Inferior parietal cortex (tissue), 1 donor: Measurements from ENCODE around the gene LINC01488.

Source experiments
- DNase-seq: peaks from one replicate; pipeline ENCODE4 v3.0.0-alpha.2; 2016; ENCODE audit errors: extremely low spot score

LINC01488 gene

DNA sequence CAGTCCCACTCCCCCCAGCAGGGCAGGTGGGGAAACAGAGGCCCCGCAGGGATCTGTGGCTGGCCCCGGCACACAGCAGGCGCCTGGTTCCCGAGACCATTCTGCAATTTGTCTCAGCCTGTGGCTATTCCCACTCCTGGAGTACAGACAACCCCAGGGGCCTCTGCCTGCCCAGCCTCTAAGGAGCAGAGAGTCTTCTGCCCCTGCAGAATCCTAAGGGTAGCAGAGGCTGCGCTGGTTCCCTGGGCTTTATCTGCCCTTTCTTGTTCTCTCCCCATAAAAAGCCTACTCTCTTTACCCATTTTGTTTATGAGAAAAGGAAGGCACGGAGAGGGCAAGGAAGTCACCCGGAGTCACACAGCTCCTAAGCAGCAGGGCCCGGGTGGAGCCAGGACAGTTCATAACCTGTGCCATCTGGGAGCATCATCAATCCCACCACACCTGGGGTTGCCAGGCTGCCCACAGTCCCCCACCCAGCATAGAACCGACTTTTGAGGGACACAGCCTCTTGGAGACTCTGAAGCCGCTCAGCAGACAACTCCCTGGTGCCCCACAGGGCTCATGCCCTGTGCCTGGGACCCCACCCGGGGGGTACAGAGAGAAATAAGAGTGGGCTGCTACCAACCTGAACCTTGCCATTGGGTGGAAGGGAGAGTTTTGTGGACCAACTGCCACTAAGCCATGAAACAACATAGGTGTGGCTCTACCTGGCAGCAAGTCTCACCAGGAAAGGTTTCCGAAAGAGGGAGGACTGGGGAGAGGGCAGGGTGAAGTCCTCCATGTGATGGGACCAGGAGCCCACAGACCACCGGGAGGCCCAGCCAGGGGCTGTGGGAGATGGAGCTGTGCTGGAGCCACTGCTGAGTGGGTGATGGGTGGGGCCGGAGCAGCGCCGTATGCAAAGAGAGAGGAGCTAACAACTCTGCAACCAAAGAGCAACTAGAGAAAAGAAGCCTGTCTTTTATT lies 17.2 kb upstream of the LINC01488 start:
- no peak for DNase-seq

DNA sequence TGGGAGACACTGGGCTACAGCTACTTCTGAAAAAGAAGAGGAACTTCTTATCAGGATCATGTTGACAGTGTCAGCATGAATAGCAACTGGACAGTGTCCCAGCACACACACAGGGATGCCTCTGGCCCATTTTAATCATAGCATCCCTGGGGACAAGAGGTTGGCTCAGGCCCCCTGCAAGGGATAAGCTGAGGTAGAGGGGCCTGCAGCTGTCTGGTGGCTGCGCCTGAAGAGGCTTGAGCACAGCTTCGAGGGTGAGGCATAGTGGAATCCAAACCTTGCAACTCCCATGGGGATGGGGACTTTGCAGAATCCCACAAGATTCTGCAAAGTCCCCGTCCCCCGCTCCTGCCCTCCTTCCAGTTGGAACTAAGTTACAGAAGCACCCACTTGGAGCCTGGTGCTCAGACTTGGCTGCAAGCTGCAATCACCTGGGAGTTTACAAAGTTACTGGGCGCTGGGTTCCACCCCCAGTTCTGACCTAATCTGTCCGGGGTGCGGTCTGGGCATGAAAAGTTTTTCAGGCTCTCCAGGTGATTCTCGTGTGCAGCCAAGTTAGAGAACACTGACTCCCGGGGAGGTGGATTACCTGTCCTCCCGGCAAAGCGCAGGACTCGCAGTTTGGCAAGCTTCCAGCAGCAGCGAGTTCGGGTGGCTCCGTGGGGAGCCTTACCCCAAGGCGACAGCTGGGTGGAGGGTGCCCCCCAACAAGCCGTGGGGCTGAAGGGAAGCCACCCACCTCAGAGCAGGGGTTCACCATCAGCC lies 16.0 kb upstream of the LINC01488 start:
- DNase-seq, result no peak

DNA sequence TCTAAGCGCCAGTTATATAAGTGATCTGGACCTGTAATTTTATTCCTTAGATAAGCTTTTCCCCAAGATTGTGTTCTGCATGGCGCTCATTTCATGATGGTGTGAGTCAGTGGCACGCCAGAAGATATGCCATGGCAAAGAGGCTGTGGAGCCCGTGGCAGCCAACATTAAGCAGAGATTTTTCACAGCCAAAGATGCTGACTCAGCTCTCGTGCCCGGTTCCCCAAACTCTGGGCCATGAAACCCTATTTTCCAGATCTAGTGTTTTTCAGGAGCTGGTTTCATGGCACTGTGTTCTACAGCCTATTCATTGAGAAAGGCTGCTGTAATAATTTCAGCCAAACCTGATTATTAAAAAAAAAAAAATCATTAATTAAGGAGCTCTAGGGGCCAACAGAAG lies 15.4 kb upstream of the LINC01488 start:
- DNase-seq, result no peak

DNA sequence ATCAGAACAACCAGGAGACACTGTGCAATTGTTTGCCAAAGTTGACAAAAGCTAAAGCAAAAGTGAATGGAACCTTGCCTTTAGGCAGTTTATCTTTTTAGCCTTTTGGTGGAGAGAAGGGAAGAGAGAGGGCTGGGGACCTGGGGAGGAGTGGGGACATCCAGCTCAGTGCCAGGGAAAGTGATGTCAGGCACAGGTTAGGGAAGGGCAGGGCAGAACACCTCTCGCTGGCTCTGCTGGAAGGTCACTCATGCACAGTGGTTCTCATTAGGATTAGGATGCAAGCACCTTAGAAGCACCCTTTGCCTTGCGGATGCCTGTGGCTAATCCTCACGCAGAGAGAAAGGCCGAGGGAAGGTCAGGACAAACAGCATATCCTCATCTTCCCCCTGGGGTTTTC lies 14.3 kb upstream of the LINC01488 start:
- no peak for DNase-seq

DNA sequence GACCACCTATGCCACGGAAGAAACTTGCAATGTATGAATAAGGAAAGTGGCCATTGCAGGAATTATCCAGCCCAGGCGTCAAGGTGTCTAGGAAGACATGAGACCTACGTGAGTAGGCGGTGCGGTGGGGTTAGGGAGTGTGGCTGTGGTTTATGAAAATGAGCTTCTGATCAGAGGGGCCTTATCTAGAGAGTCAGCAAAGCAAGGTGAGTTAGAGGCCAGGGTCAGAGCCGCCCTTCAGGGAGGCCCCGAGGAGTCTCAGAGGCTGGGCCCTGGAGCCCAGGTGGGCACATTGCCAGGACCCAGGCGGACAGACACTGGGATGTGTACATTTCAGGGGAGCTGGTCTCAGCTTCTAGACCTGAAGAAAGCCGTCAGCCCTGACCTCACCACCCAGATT lies 13.8 kb upstream of the LINC01488 start:
- DNase-seq, result no peak

DNA sequence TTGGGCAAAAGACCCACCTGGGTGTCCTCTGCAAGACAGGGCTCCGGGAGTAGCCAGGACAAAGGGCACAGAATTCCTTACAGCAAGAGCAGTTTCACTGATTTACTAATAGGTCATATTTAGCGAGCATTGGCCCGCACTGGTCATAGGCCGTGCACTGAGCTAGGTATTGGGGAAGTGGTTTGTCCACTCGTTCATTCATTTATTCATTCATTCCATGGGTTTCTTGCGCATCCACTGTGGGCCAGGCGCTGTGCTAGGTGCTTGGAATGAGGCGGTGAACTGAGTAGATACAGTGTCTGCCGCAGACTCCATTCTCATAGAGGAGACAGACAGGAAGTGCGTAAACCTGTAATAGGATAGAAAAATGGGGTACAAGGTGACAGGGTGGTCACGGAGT lies 13.2 kb upstream of the LINC01488 start:
- DNase-seq, result no peak

DNA sequence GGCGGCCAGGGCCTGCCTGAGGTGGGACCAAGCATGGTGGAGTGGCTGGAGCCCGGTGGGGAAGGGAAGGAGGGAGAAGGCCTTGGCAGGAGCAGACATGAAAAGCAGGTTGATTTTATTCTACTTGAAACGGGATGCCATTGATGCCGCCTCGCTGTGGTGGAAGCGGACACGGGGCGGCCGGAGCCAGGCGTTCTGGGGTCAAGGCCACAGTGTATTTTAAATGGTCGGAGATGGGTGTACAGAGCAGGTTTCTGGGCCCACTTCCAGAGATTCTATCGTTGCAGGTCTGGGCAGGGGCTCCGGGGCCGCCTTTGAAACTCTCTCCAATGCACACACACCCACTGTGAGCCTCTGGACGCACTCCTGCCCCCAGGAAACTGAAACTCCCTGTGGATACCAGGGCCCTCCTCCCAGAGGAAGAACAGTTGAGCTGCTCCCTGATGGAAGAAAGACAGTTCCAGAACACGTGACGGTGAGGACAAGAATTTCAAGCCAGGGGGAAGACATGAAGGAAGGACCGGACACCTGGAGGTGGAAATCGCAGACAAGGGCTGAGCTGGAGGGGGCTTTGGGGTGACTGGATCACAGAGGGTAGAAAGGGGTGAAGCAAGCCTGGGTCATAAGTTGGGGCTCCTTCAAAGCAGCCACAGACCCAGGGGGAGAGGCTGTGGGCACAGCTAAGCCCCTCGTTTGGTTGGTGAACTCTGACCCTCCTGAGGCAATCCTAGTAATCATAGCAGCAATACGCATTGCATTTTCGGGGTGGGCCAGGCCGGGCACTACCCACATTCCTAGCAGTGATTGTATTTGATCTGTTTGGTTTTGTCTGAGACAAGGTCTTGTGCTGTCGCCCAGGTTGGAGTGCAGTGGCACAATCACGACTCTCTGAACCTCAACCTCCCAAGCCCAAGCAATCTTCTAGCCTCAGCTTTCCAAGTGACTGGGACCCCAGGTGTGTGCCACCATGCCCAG lies 12.3 kb upstream of the LINC01488 start:
- DNase-seq, result no peak

DNA sequence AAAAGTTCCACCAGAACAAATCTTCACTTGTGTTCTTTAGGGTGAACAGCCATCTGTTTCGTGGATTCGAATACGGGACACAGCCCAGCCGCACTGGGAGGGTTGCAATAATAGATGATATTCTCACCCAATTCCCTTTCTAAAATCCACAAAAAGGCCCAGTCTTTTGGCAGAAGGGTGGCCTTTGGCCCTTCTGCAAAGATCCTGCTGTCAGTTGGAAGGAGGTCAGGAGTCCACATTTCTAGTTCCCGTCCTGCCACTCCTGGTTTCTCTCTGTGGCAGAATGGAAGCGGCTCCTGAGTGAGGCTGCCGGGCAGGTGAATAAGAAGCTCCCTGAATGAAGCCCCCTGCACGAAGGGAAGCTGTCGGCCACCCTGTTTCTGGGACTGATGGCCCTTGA lies 11.2 kb upstream of the LINC01488 start:
- DNase-seq, result no peak

DNA sequence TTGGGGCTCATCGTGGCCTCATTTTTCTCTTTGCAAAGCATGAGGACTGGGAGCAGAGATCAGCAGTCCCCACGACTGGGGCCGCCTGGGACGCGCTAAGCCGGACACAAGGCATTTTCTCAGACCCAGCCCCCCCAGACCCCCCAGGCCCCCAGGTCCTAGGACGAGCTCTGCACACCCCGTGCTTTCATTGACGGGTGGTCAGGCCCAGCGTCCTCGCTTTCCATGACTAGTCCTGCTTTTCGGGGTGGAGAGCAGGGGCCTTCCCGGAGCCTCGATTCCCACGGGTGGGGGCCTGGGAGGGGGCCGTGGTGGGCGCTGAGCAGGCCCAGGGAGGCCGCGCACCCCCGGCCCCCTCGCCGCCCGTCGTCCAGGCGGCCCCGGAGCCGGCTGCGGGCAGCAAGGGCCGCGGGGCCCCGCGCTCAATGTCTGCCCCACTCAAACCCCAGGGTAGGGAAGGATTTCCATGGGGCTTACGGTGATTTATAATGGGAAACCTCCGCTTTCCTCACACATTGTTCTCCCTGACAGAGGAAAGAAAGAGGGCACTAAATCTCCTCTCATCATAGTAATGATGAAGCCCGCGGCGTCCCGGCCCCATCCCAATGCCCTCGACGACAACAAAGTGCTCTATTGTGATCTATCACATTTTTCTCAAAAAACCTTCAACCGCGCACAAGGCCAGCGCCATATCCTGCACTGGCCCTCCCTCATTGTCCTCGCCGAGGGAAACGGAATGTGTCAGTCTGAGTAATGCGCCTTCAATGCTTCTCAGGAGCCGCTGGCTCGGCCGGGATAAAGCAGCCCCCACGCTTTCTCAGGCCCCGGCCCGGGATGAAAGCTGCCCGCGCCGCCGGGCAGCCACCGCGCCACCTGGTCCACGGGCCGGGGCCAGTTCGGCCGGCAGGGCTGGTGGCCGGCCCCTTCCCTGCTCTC lies 10.4 kb upstream of the LINC01488 start:
- DNase-seq, result no peak

DNA sequence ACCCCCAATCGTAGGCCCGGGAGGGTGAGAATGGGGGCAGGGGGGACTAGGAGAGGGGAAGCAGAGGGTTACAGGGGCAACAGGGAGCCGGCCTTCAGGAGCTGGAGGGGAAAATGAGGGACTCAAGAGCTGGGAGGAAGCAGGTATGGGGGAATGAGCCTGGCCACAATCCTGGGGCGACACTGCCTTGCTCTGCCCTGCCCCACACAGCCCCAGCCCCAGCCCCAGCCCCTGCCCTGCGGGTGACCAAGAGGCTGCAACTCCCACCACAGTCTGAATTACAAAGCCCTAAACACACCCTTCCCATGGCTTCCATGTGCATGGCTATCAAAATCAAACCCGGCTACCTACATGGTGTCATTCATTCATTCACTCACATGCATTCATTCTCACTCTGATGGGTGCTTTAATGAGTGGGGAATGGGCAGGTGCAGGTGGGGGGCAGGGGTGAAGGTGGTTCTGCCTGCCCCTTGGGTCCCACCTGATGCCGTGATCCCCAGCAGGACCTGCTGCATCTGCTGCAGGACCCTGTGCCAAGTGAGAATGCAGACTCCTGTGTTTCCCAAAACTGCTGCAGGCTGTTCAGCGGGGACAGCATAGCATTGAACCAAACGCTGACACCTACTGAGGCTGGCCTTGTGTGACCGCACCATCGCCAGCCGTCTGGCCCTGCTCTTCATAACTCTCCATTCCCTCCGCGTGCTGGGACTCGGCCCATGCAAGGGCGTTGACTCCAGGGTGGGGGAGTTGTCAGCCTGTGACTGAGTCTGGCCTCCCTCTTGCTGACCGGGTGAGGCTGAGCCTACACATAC lies 9.5 kb upstream of the LINC01488 start:
- DNase-seq, result no peak

DNA sequence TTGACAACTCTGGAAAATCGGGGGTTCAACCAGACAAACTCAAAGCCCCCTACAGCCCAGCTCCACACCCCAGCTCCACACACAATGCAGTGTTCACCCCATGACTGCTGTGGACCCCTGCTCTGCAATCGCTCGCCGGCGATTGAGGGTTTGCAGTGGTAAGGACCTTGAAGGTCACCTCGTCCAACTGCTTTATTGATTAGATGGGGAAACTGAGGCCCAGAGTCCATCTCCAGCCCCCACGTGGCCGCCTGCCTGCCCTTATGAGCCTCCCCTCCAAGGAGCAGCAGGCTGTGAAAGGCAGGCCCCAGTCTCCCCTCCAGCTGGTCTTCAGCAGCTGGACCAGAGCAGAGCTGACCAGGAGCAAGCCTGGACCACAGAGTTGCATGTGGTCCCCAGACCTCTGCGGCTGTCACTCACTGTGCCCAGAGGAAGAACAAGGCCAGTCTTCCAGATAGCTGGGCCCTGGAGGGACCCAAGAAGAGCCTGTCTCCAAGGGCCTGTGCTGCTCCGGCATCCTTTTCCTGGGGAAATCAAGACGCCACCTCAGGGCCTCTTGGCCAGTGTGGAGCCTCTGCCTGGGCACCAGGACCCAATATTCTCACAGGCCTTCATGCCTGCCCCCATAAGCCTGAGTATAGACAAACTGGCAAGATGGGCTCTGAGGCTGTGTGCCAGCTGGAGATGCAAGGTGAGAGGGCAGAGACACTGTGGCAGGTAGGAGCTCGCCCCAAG lies 8.8 kb upstream of the LINC01488 start:
- no peak for DNase-seq

DNA sequence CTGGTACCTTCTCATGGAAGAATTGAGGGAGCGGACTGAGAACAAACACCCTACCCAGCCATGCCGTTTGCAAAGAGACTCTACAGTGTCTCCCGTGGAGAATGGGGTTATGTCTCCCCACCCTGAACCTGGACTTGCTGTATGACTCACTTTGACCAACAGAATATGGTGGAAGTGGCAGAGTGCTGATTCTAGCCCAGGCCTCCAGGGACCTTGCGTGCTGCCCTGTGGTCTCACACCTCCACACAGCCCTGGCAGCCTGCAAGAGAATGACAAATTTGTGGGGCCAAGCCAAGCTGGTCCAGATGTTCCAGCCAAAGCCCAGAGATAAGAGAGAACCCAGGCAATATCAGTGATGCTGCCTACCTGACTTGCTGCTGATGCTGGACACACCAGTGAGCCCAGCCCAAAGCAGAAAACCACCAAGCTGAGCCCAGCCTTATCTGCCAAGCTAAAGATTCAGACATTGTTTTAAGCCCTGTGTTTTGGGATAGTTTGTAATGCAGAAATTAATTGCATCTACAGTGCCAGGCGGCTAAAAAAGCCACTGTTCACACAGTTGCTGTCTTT lies 8.1 kb upstream of the LINC01488 start:
- DNase-seq, result no peak

DNA sequence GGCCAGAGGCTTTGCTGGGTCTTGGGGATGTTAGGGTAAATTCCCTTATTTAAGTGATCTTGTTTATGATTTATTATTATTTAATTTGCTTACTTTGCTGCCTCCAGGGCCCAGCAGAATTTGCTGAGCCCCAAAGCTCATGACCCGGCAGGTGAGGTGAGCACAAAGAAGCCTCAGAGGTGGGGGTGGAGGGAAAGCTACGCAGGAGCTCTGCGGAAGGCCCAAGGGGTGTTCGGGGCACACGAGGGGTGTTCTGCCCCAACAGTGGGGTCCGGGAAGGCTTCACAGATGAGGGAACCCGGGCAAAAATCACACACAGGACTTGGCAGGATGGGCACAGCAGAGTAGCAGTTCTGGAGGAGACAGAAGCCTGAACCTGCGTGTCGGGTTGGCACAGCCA lies 6.7 kb upstream of the LINC01488 start:
- DNase-seq, result no peak

DNA sequence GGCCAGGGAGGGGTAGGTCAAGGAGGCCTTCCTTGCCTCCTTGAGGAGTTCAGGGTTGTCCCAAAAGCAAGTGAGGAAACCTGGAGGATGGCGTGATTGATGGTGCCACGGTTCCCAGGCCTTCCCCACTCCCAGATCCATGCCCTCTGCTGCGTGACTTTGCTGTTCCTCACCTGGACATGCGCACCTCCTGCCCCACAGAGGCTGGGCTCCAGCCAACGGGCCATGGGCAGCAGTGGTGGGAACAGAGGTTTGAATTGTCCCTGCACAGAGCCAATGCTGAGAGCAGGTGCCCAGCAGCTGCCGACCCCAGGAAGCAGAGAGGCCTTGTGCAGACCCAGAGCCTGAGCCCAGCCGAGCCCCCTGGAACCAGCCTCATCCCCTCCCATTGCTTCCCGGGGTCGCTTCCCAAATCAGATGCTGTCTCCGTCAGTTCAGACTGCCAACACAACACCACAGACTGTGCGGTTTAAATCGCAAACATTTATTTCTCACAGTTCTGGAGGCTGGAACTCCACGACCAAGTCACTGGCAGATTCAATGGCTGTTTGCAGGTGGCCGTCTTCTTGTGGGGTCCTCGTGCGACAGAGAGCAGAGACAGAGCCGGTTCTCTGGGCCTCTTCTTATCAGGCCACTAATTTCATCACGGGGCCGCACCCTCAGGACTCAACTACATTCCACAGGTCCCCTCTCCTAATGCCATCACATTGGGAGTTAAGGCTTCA lies 6.2 kb upstream of the LINC01488 start:
- DNase-seq, result no peak

DNA sequence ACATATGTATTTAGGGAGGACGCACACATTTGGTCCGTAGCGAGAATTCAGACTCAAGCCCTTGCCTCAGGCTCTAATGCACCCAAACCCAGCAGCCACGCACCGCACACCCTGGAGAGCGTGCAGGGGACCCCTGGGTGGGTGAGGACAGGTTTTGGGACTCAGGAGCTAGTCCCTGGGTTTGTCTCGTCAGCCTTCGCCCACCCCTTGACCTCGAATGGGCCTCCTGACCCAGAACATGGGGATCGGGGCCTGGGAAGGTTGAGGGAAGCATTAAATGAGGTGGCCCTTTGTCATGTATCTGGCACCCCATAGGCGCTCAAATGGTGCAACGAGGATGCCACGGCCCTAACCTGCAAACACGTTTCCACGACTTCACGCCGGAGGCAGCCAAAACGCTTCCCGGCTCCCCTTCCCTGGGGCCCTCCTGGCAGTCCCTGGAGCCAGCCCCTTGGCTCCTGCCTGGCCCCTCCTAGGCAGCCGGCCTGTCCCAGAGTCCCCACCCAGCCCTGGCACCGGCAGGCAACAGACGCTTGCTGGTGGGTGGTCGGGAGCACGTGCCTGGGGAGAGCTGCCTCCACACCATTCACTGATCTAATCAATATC lies 5.5 kb upstream of the LINC01488 start:
- DNase-seq, result no peak

DNA sequence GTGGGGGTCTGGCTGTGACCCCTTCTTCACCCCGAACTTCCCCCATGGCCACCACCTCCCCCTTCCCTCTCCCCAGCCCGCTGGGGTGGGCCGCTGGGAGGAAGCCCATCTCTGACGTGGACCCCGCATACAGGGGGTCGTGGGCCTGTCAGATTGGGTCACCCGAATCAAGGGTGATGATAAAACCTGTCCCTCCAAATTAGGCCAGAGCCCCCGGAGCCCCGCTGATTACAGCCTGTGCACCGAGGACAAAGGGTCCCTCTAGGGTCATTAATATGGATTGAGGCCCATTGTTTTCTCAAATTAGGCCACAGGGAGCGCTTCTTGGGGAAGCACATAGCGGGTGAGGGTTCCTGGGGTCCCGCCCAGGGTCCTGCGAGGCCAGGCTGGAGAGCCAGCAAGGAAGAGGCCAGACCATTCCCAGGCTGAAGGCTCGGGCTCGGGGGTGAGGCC lies 4.9 kb upstream of the LINC01488 start:
- DNase-seq, result no peak

DNA sequence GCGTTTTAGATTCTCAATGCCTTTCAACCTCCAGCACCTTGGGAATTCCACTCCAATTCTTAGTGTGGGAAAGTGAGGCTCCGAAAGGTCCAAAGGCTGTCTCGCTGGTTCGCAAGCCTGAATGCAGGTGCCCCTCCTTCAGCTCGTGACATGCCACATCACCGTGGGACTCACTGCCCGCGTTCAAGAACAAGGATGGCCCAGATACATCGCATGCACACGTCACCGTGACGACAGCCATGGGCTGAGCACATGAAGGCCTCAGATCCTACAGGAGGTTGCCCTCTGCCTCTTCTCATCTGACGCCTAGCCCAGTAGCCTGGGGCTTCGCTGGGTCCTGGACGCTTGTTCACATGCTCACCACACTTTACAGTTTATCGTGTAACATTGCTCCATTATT lies 4.4 kb upstream of the LINC01488 start:
- DNase-seq, result no peak
